Stimulated activated CD4-positive, alpha-beta T cell treated with anti-CD3 and anti-CD28 coated beads, Interleukin-2, amount 100 ng/mL, for 24 hours (primary cell): Measurements from ENCODE around the gene RAB3A.
A peak's percentile ranks its signal among the peaks of the same experiment; 100 is the strongest.
"Not testable (repeated sequence)": the region's sequence is repeated elsewhere in the genome, so short reads cannot be mapped to it uniquely, and the experiment has no call there.

ENCODE experiments used
- DNase-seq, 2 donors: peaks; one replicate each; pipeline ENCODE4 v3.0.0-alpha.2; 2020

RAB3A gene

DNA sequence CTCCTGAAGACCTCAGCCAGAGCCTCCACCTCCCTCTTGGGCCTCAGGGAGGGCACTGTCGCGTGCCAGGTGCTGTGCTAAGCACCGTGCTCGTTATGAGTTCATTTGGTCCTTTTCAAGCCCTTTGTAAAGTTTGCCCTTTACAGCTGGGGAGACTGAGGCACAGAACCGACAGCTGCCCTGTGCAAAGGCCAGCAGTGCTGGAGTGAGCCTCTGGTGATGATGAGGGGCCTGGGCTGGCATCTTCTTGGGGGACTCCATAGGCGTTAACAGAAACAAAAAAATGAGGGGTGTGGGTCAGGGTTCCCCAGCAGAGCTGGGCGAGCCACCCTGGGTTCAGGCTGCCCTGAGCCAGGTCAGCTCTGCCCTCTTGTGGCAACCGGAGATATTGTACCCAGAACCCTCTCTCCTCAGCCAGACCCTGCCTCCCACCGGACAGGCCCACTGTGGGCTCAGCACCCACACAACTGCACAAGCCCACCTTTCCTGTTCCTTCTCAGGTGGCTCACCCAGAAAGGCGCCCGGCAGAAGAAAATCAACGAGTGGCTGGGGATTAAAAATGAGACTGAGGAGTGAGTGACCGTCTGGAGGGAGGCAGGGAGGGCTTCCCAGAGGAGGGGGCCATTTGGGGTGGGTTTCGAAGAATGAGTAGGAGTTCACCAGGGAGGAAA lies 35.7 kb downstream of the RAB3A start:
- DNase-seq, result peak; percentile 66 to 70

DNA sequence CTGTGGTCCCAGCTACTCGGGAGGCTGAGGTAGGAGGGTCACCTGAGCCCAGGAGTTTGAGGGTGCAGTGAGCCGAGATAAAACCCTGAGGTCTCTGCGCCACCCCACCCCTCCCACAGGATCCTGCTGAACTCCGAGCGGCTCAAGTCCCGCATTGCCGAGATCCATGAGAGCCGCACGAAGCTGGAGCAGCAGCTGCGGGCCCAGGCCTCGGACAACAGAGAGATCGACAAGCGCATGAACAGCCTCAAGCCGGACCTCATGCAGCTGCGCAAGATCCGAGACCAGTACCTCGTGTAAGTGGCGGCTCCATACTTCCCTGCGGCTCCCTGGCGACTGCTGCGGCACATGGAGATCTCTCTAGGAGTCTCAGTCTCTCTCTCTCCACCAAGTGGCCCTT lies 36.8 kb downstream of the RAB3A start:
- DNase-seq, result no peak

DNA sequence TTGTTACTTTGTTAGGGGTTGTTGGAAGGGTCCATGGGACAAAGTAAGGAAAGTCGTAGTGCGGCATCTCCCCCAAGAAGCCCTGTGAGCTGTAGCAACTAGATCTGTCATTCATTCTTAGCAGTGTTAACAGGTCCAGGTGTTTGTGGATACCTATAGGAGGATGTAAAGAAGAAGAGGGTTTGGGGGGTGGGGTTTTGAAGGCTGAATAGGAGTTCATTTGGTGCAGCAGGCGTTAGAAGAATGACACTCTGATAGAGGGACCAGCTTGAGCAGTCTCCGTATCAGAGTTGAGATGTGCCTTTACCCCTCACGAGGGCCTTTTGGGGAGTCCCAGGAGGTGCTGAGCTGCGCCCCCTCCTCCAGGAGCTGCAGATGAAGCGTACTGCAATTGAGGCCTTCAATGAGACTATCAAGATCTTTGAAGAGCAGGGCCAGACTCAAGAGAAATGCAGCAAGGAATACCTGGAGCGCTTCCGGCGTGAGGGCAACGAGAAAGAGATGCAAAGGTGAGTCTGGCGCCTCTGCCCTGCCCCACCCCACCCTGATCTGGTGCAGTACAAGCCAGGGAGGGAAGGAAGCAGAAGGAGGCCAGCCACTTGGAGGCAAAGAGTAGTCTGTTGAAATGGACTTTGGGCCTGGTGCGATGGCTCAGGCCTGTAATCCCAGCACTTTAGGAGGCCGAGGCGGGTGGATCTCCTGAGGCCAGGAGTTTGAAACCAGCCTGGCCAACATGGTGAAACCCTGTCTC lies 37.9 kb downstream of the RAB3A start:
- DNase-seq, result no peak

DNA sequence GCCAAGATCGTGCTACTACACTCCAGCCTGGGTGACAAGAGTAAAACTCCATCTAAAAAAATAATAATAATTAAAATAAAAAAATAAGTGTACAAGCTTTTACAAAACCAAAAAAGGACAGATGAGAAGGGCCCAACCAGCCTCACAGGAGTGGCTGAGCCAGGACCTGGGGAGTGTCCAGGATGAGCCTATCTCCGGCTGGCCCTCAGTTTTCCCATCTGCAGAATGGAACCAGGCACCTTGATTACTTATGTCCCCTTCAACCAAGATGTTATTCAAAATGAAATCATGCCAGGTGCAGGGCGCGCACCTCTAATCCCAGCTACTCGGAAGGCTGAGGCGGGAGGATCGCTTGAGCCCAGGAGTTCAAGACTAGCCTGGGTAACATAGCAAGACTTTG lies 39.8 kb downstream of the RAB3A start:
- no peak for DNase-seq

DNA sequence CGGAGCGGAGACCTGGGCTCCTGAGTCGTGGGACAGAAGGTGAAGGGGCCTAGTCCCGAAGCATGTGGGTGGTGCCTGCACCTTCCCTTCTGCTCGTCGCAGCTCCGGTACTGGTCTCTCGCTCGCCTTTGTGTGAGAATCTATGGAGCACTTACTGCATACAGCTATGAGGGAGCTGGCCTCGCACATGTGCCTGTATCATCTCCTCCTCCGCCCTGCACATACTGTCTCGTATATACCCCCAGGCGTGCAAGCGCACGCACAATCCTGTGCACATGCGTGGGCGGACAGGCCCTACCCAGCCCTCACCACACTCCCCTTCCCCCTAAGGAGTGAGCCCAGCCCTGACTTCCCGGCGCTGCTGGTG lies 42.2 kb downstream of the RAB3A start:
- no peak for DNase-seq

DNA sequence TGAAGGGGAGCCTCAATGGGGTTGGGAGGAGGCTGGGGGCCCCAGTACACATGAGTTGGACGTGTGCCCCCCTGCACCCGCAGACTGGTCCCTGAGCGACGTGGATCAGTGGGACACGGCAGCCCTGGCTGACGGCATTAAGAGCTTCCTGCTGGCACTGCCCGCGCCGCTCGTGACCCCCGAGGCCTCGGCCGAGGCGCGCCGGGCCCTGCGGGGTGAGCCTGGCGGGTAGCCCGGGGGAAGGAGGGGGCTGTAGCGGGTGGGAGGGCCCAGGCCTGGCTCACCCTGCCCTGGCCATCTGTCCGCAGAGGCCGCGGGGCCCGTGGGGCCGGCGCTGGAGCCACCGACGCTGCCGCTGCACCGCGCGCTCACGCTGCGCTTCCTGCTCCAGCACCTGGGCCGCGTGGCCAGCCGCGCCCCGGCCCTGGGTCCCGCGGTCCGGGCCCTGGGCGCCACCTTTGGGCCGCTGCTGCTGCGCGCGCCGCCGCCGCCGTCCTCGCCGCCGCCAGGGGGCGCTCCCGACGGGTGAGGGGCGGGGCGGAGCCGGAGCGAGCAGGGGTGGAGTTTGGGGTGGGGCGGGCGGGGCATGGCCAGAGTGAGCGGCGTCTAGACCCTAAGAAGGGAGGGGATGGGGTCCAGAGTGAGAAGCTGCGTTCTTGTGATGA lies 42.7 kb downstream of the RAB3A start:
- peak; percentile 83 to 84 for DNase-seq

DNA sequence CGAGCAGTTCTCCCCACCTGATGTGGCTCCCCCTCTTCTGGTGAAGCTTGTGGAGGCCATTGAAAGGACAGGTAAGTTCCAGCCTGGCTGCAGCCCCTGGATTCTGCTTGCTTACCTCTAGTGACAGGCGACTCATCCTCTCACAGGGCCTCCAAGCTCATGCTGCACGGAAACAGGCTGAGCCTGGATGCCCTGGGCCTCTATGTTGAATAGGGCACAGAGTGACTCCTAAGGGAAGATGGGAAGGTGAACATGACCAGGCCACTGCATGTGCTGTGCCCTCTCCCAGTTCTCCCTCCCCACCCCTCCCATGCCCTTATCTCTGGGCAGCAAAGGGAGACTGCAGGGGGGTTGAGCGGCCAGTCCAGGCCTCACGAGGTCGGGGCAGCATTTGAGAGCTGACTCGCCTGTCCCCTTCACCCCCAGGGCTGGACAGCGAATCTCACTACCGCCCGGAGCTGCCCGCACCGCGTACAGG lies 43.3 kb downstream of the RAB3A start:
- peak in 1 of 2 donors; percentile 17 for DNase-seq

DNA sequence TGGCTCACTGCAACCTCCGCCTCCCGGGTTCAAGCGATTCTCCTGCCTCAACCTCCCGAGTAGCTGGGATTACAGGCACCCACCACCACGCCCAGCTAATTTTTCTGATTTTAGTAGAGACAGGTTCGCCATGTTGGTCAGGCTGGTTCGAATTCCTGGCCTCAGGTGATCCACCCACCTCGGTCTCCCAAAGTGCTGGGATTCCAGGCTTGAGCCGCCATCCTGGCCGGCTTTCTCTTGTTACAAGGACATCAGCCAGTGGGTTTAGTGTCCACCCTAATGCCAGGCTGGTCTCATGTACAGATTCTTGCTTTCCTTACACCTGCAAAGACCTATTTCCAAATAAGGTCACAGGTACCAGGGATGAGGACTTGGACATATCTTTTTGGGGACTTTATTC lies 44.0 kb downstream of the RAB3A start:
- no peak for DNase-seq

DNA sequence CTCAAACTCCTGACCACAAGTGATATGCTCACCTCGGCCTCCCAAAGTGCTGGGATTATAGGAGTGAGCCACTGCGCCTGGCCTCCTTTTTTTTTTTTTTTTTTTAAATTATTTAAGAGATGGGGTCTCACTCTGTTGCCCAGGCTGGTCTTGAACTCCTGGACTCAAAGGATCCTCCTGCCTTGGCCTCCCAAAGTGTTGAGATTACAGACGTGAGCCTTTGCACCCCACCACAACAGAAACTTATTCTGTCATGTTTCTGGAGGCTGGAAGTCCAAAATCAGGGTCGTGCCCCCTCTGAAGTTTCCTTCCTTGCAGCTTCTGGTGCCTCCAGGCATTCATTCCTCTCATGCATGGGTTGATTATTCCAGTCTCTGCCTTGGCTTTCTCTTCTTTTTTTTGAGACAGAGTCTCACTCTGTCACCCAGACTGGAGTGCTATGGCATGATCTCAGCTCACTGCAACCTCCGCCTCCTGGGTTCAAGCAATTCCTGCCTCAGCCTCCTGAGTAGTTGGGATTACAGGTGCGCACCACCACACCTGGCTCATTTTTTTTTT lies 44.7 kb downstream of the RAB3A start:
- not testable (repeated sequence) for DNase-seq

DNA sequence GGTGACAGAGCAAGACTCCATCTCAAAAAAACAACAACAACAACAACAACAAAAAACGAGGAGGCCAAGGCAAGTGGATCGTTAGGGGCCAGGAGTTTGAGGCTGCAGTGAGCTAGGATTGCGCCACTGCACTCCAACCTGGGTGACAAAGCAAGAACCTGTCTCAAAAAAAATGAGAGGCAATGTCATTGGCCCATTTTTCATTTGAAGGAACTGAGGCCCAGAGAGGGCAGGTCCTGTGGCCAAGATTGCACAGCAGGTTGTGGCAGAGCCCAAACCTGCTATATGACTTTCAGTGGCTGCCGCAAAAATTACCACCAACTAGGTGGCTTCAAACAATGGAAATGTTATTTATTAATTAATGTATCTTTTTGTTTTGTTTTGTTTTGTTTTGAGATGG lies 45.4 kb downstream of the RAB3A start:
- DNase-seq, result no peak

DNA sequence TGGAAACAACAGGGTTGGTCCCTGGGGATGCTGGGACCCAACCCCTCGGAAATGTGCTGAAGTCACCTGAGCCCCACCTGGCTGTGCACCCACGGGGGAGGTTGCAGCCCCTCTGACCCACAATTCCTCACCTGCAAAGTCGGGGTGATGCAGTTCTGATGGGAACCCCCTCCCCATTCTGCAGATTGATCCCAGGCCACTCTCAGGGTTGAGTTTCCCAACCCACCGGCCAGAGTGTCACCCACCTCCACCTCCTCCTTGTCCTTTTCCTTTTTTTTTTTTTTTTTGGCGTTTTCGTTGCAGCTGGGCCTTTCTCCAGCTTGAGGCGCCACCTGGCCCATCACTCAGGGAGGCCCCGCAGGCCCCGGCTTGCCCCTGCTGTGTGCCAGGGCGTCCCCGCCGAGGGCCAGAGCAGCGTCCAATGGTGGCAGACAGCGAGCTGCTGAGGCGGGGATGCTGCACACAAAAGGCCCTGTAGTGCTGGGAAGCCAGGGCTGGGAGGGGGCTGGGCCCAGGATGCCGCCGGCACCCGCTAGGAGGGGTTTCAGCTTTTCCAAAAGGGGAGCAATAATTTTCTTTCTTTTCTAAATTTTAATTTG lies 46.3 kb downstream of the RAB3A start:
- no peak for DNase-seq

DNA sequence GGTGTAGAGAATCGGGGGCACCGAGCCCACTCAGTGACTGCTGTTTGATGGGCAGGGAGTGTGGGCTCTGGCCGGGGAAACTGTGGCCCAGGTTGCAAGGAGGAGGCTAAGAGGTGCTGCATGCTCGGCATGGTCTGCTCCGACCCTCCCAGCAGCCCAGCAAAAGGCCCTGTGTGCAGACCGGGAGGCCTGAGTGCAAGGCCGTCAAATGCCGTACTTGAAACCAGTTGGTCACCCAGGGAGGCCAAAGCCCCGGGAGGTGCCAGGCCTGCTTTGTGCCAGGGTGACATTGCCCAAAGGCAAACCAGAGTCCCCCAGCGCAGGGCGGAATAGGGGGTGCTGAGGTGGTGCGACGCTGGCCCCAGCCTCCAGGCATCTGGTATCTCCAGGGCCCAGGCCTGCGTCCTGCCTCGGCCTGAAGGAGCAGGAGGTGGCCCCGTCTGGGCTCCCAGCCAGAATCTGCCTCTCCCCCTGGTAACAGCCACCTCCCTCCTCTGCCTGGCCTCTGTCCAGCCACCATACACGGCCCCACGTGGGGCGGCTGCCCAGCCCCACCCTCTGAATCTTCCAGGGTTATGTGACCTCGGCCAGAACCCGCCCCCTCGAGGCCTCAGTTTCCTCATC lies 46.9 kb downstream of the RAB3A start:
- DNase-seq, result no peak

DNA sequence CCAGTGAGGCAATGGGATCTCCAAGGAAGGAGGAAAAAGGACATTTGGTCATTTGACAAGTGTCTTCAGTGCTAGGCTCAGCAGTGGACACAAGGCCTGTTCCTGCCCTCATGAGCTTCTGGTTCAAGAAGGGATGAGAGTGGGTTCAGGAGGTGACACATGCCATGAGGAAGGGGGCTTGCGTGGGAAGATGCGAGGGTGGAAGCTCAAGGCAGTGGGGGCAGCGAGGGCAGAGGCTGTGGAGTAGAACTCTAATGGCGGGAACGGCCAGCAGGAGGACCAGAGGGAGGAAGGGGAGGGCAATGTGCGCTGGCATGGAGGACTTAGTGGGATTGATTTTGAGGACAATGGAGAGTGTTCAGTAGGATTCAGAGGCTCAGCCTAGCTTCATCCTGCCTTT lies 47.6 kb downstream of the RAB3A start:
- no peak for DNase-seq

DNA sequence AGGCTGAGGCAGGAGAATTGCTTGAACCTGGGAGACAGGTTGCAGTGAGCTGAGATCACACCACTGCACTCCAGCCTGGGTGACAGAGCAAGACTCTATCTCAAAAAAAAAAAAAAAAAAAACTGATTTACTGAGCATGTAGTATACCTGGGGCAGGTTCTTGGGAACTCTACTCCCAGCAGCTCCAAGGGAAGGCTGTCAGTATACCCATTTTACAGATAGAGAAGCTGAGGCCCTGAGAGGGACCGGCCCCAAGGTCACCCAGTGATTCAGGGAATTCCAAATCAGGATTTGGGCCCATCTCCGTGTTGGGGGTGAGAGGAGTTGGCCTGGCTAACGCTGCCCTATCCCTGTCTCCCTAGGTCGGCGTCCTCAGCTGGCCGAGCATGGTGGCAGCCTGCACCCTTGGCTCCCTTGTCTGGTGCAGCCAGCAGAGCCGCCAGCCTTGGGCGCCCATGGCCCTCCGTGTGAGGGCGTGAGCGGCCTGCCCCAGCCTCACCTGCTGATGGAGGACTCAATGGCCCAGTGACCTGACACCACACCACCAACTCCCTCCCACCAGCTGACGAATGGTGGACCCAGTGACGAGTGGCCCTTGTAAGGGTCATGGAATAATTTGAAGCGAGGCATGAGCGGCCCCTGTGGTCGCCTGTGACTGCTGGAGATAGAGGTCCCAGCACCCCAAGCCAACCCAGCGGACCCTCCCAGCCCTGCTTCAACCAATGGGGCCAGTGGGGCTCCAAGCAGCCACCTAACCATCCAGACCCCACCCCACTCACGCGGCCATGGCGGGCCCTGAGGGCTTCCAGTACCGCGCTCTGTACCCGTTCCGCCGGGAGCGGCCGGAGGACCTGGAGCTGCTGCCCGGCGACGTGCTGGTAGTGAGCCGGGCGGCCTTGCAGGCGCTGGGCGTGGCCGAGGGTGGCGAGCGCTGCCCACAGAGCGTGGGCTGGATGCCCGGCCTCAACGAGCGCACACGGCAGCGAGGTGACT lies 48.5 kb downstream of the RAB3A start:
- DNase-seq, result no peak

DNA sequence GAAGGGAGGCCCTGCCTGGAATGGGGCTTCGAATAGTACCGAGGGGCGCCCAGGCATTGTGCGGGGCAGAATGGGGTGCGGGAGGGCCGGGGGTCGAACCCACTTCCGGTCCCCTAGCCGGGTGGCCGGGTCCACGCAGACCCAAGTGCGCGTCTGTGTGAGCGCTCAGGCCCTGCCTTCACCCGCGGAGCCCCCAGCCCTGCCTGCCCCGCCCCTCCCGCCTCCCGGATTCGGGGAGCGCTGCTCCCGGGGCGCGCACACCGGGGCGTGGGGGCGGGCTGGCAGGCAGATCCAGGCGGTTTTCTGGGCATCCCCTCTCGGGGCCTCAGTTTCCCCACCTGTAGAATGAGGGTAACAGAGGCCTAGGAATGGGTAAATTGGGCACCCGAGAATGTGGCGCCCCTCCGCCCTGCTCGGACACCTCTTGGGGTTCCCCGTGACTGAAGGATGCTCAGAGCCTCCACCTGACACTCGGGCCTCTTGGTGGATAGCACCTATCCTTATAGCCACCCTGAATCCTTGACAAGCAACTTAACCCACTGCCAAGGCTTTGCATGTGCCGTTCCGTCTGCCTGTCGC lies 50.2 kb downstream of the RAB3A start:
- peak; percentile 43 to 50 for DNase-seq

DNA sequence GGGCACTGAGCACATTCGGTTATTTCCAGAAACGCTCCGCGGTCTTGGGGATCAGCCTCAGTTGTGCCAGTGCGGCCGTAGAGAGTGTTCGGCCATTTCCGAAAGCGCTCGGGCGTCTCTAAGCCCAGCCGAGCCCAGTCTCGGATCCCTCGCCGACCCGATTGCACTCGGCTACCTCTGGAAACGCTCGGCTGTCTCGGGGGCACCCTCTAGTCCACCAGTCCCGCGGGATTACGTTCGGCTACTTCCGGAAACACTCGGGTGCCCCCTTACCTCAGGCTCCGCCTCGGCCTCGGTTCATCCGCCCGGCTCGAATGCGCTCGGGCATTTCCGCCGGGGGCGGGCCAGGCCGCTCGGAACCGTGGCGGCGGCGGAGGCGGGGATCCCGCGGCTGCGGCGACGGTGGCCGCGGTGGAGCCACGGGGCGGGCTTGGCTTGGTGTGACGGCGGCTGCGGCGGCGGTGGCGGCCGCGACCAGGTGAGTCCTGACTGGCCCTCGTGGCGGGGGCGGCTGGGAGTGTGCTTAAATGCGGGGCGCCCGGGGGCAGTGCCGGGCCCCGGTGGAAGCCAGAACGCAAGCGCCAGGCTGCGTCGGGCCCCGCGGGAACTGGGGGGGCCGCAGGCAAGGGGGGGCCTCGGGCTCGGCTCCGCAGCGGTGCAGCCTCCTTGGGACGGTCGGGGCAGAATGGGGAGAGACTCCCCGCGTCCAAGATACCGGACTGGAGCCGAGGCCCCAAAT lies 50.9 kb downstream of the RAB3A start, which contains the start of gene PIK3R2:
Gene PIK3R2, plus strand, starts transcription at position 347 of the 739 bp plus-strand sequence. CDS start 2,717 bp downstream, outside the sequence.
- peak; percentile 100 for DNase-seq

DNA sequence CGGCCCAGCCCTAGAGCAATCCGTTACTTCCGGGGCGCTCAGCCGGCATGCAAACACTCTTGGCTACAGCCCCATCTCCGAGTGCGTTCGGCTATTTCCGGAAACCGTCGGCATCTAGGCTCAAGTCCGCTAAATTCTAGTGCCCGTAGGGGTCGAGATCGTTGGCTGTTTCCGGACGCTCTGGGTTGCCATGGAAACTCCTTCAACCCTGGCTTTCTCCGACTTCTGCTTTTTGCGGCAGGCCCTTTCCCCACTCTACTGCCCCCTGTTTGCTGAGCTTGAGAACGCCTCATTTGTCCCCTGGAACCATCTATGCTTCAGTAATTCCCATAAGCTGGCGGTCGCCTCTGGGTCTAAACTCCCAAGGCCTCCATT lies 51.4 kb downstream of the RAB3A start:
- peak; percentile 98 to 99 for DNase-seq

DNA sequence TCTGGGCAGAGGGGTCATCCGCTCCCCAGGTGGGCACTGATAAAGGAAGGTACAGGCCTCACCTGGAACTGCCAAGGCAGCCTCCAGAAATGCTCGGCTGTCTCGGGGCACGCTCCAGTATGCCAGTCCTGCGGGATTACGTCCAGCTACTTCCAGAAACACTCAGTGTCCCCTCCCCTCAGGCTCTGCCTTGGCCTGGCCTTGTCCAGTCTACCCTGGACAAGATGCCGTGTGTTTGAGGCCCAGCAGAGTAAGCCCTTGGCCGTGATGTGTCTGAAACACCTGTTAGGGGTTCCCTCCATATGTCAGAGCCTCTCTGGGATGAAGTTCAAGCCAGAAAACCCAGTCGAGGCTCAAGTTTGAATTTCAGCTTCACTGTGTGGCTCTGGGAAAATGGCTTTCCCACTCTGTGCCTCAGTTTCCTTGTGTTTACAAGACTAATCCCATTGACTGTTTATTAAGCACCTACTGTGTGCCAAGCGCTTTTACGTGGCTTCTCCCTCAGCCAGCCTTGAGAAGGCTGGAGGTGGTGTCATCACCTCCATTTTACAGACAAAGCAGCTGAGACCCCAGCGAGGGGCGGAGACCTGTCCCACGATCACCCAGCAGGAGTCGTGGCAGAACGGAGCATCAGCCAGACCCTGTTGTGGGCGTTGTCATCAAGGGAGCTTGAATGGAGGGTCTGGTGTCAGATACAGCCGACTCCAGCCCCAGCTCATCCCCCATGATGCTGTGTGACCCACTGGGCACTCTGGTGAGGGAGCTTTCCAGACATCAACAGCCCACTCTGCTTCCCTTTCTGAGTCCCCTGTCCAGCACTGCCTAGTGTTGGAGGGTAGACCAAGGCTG lies 52.8 kb downstream of the RAB3A start:
- no peak for DNase-seq

DNA sequence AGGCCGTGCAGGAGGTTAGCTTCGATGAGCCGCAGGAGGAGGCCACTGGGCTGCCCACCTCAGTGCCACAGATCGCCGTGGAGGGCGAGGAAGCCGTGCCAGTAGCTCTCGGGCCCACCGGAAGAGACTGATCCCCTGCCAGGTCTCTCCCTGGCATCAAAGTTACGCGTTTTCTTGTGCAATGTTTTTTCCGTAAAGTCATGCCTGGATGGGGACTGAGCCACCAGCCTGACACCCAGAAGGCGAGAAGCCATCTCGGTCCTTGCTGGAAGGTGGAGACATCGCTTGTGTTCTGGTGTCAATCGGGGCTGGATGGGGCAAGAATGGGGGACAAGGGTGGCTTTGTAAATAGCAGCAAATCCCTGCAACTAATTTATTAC lies 54.3 kb downstream of the RAB3A start:
- no peak for DNase-seq
